GM12878 (cell line): ENCODE measurements around the gene S100A16. TPM values are rescaled to one million over a fixed set of nuclear protein-coding genes. Genes with fewer than 3 reads are reported as not detected.

Experiments used
- MTA2 ChIP-seq: fragments of 450-650 bp; IDR thresholded peaks from 2 replicates; pipeline ENCODE4 v1.6.1; 2016; ENCODE audit warnings: low read depth, mild to moderate bottlenecking, moderate library complexity
- RELA ChIP-seq: fragments of 450-650 bp; IDR thresholded peaks from 2 replicates; pipeline ENCODE4 v1.8.0; 2014; ENCODE audit warnings: borderline replicate concordance; ENCODE audit not compliant: partially characterized antibody
- TCF3 ChIP-seq: IDR thresholded peaks from 2 replicates; pipeline ENCODE4 v1.6.1; 2012; ENCODE audit warnings: low read depth, mild to moderate bottlenecking, low read length, borderline replicate concordance; ENCODE audit not compliant: insufficient read depth
- polyA plus RNA-seq, 11 experiments: library from polyadenylated mRNA; depleted of rRNA in 4 of 11; unstranded in 6 of 11; stranded (reverse) in 5 of 11; fragments of >200 nt; fragmentation: Nextera tagmentation in 4 of 11; fragmentation: Illumina TruSeq in 1 of 11; extraction: Ambion mirVana in 4 of 11; extraction: Trizol in 1 of 11; gene quantifications; 1 replicate in 1 of 11; 2 replicates in 10 of 11; pipeline versions ENCODE4 v1.2.1 to v1.2.3, GENCODE V29; 2011 to 2016; ENCODE audit warnings: inconsistent platforms in 2 of 11, missing spikeins in 2 of 11, low read depth in 1 of 11
- total RNA-seq, 4 experiments: library from RNA; depleted of rRNA in 3 of 4; stranded (reverse); fragments of >200 nt in 3 of 4; fragmentation: Illumina TruSeq in 1 of 4; extraction: Trizol in 1 of 4; gene quantifications; 2 replicates each; pipeline versions ENCODE4 v1.2.1 to v1.2.3, GENCODE V29; 2013 to 2021
- TF ChIP-seq, protein P1 (sequence below): IDR thresholded peaks from 2 replicates; pipeline ENCODE4 v1.6.1; 2012; ENCODE audit warnings: low read depth, low read length, improper control_type of control experiment
- TF ChIP-seq, protein P2 (sequence below): IDR thresholded peaks from 2 replicates; pipeline ENCODE4 v1.6.1; 2011; ENCODE audit warnings: mild to moderate bottlenecking, low read depth, low read length, moderate library complexity; ENCODE audit not compliant: insufficient replicate concordance
- TF ChIP-seq, protein P3 (sequence below), 3 experiments: IDR thresholded peaks in 2 of 3; conservative IDR thresholded peaks in 1 of 3; 2 replicates each; pipeline ENCODE4 v1.5.1; 2011; ENCODE audit warnings: low read depth in 3 of 3, low read length in 3 of 3, mild to moderate bottlenecking in 3 of 3, control low read depth in 2 of 3, moderate library complexity in 2 of 3, inconsistent platforms in 1 of 3, mixed read lengths in 1 of 3; ENCODE audit not compliant: control insufficient read depth in 2 of 3, insufficient read depth in 1 of 3; ENCODE audit errors: extremely low read depth in 1 of 3

Gene S100A16
- total and polyA plus RNA-seq, 10 of the 15 experiments (the other 5 are each of a cell fraction or from before 2014, with no cell fraction given) = 0.14 to 0.51 (median 0.25) TPM; not detected in 6

DNA sequence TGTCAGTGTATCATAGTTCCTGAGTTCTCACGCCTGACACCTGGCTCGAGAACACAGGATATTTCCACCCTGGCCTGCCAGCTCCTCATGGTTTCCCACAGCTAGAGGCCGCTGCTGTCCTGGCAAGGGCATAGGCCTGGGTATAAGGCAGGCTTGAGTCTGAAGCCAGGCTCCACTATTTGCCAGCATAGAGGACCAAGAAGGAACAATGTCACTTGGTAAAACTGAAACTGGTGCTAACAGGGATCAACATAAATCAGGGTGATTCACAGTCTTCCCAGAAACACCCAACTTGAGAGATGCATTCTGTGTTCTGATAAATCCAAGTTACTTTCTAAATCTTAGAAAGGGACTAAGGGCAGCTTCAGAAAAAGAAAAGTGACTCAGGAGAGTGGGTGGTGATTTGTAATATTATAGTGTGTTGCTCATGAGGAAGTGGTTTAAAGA, 40.3 kb downstream of the S100A16 start (continued):
- TF ChIP-seq, protein P1, sequence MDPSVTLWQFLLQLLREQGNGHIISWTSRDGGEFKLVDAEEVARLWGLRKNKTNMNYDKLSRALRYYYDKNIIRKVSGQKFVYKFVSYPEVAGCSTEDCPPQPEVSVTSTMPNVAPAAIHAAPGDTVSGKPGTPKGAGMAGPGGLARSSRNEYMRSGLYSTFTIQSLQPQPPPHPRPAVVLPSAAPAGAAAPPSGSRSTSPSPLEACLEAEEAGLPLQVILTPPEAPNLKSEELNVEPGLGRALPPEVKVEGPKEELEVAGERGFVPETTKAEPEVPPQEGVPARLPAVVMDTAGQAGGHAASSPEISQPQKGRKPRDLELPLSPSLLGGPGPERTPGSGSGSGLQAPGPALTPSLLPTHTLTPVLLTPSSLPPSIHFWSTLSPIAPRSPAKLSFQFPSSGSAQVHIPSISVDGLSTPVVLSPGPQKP = no peak
- TF ChIP-seq, protein P2, sequence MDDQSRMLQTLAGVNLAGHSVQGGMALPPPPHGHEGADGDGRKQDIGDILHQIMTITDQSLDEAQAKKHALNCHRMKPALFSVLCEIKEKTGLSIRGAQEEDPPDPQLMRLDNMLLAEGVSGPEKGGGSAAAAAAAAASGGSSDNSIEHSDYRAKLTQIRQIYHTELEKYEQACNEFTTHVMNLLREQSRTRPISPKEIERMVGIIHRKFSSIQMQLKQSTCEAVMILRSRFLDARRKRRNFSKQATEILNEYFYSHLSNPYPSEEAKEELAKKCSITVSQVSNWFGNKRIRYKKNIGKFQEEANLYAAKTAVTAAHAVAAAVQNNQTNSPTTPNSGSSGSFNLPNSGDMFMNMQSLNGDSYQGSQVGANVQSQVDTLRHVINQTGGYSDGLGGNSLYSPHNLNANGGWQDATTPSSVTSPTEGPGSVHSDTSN = no peak
- TF ChIP-seq, protein P3, sequence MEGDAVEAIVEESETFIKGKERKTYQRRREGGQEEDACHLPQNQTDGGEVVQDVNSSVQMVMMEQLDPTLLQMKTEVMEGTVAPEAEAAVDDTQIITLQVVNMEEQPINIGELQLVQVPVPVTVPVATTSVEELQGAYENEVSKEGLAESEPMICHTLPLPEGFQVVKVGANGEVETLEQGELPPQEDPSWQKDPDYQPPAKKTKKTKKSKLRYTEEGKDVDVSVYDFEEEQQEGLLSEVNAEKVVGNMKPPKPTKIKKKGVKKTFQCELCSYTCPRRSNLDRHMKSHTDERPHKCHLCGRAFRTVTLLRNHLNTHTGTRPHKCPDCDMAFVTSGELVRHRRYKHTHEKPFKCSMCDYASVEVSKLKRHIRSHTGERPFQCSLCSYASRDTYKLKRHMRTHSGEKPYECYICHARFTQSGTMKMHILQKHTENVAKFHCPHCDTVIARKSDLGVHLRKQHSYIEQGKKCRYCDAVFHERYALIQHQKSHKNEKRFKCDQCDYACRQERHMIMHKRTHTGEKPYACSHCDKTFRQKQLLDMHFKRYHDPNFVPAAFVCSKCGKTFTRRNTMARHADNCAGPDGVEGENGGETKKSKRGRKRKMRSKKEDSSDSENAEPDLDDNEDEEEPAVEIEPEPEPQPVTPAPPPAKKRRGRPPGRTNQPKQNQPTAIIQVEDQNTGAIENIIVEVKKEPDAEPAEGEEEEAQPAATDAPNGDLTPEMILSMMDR (IDR thresholded peaks at IDR 0.05 in 2 of 3, conservative IDR thresholded peaks at IDR 0.05 in 1 of 3; ENCODE audit: control insufficient read depth in 2 of 3, extremely low read depth in 1 of 3, insufficient read depth in 1 of 3, low read depth in 3 of 3, low read length in 3 of 3) = peak; percentile 85 to 97 (median 89)
- TF ChIP-seq RELA = no peak
- no peak for TF ChIP-seq TCF3
- no peak for TF ChIP-seq MTA2
